Measurements from ENCODE around the gene CCDC126. TPM values are rescaled to one million over a fixed set of nuclear protein-coding genes. Genes with fewer than 3 reads are reported as not detected.

The CCDC126 gene
- total and polyA plus RNA-seq, 9 of the 15 experiments (the other 6 are each of a cell fraction or from before 2014, with no cell fraction given): 3.0 to 16.2 (median 5.2) TPM

- TF ChIP-seq SMAD2 (IDR thresholded peaks at IDR 0.05; ENCODE audit: low read depth, low read length) (no peak), ETV1 (tag; conservative IDR thresholded peaks at IDR 0.05; ENCODE audit: low read depth) (no peak), PURB (CRISPR knock-in tag; IDR thresholded peaks at IDR 0.05; ENCODE audit: low read depth) (no peak), TRIM28 (IDR thresholded peaks at IDR 0.05) (peak; percentile 54; the same call in 1 of the 2 replicates)
Observed at GRCh38 chr7:23653942-23654341, 56.8 kb downstream of the CCDC126 start (continued).

DNA sequence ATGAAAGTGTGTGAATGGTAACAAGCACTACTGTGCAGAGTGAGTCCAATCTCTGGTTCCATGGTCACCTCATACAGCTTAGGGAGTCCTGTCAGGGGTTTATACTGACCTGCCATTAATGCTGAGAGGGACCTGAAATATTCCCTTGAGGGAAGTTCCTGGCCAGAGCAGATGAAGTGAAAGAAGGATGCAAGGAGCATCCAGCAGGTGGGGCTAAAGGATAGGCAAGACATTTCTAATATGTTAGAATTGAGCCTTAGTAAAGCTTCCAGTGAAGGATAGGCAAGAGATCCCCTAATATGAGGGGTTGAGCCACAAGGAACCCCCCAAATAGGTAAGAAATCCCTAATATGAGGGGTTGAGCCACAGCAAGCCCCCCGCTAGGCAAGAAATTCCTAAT is 57.3 kb downstream of the CCDC126 start:
- 0% methylated on average over 1 of the region's 1 CpG for WGBS (ENCODE audit: insufficient coverage, low coverage, missing lambda C conversion rate)
- FAIRE-seq (peak; percentile 44), ATAC-seq (peak; percentile 69), DNase-seq (ENCODE audit: extremely low read depth in 1 of 4, low spot score in 3 of 4) (peak; percentile 16 to 57 (median 25))
- H3K9me3 ChIP-seq (replicated peaks; ENCODE audit: control insufficient read depth, insufficient read depth, low read depth, low read length): peaks cover 9% of the 10 kb centered on the region
- no peaks in the 10 kb centered on the region for H3K9me1 ChIP-seq (ENCODE audit: control insufficient read depth, insufficient read depth, low read length)
- BruUV-seq (replicated peaks): no TSS peak
- ChIA-PET CTCF (ENCODE audit: low intra/inter-chr PET ratio) (no interaction called here), POLR2A (no interaction called here)
- no peak overlapping the region for H3K9ac ChIP-seq (ENCODE audit: insufficient read depth in 1 of 2, low read depth in 2 of 2, low read length in 2 of 2)
- H3K27me3 ChIP-seq (ENCODE audit: control insufficient read depth in 2 of 2, insufficient read depth in 2 of 2, low read length in 2 of 2): peaks cover 0 to 4% of the 10 kb centered on the region in 2 experiments; a peak in 1 of 5 replicates
- no peaks in the 10 kb centered on the region for H3K79me2 ChIP-seq (ENCODE audit: control insufficient read depth, insufficient read depth, low read length)
- H3K27ac ChIP-seq (ENCODE audit: extremely low read depth, low read depth, low read length): no peak overlapping the region
- no peak overlapping the region for H3K4me2 ChIP-seq (ENCODE audit: insufficient read depth, low read length)
- no peak overlapping the region for H3K4me3 ChIP-seq
- in situ Hi-C loops (cut with MboI) (no loop called here), intact Hi-C loops (cut with micrococcal nuclease) (loop anchor here (5.0 kb wide), 2 partner anchors 43 to 58 kb away; partner anchors contain the start of gene STK31)
- H3K4me1 ChIP-seq (replicated peaks in 1 of 2; ENCODE audit: control insufficient read depth in 2 of 2, insufficient read depth in 2 of 2, low read length in 2 of 2): peaks cover 0 to 2% of the 10 kb centered on the region in 2 experiments; a peak in 1 of 5 replicates
- H3K36me3 ChIP-seq (ENCODE audit: control insufficient read depth, insufficient read depth, low read length): no peaks in the 10 kb centered on the region
- no peaks in the 10 kb centered on the region for H4K20me1 ChIP-seq (replicated peaks; ENCODE audit: control insufficient read depth, insufficient read depth, low read length)
- no peak overlapping the region for H2AFZ ChIP-seq (ENCODE audit: low read depth, low read length)
- peak; percentile 34; the same call in 1 of the 2 replicates for TF ChIP-seq SMC3 (conservative IDR thresholded peaks at IDR 0.05; ENCODE audit: insufficient read depth, low read depth, low read length)
- no peak for TF ChIP-seq TAF1 (IDR thresholded peaks at IDR 0.05; ENCODE audit: control insufficient read depth, extremely low read depth, insufficient read depth, low read length, severe bottlenecking)
- no peak for TF ChIP-seq XRCC3 (IDR thresholded peaks at IDR 0.05)
- no peak for TF ChIP-seq CBX5 (IDR thresholded peaks at IDR 0.05; ENCODE audit: borderline replicate concordance, low read depth)
- TF ChIP-seq CBFB (CRISPR knock-in tag; IDR thresholded peaks at IDR 0.05): no peak
- TF ChIP-seq, protein P1, sequence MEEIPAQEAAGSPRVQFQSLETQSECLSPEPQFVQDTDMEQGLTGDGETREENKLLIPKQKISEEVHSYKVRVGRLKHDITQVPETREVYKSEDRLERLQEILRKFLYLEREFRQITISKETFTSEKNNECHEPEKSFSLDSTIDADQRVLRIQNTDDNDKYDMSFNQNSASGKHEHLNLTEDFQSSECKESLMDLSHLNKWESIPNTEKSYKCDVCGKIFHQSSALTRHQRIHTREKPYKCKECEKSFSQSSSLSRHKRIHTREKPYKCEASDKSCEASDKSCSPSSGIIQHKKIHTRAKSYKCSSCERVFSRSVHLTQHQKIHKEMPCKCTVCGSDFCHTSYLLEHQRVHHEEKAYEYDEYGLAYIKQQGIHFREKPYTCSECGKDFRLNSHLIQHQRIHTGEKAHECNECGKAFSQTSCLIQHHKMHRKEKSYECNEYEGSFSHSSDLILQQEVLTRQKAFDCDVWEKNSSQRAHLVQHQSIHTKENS (CRISPR knock-in tag; IDR thresholded peaks at IDR 0.05): no peak
- TF ChIP-seq, protein P2, sequence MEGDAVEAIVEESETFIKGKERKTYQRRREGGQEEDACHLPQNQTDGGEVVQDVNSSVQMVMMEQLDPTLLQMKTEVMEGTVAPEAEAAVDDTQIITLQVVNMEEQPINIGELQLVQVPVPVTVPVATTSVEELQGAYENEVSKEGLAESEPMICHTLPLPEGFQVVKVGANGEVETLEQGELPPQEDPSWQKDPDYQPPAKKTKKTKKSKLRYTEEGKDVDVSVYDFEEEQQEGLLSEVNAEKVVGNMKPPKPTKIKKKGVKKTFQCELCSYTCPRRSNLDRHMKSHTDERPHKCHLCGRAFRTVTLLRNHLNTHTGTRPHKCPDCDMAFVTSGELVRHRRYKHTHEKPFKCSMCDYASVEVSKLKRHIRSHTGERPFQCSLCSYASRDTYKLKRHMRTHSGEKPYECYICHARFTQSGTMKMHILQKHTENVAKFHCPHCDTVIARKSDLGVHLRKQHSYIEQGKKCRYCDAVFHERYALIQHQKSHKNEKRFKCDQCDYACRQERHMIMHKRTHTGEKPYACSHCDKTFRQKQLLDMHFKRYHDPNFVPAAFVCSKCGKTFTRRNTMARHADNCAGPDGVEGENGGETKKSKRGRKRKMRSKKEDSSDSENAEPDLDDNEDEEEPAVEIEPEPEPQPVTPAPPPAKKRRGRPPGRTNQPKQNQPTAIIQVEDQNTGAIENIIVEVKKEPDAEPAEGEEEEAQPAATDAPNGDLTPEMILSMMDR (IDR thresholded peaks at IDR 0.05 in 2 of 3, conservative IDR thresholded peaks at IDR 0.05 in 1 of 3; ENCODE audit: insufficient read depth in 2 of 3, low read depth in 1 of 3, low read length in 3 of 3): peak; percentile 43 to 64 (median 61); a peak in 5 of 6 replicates
- TF ChIP-seq, protein P3, sequence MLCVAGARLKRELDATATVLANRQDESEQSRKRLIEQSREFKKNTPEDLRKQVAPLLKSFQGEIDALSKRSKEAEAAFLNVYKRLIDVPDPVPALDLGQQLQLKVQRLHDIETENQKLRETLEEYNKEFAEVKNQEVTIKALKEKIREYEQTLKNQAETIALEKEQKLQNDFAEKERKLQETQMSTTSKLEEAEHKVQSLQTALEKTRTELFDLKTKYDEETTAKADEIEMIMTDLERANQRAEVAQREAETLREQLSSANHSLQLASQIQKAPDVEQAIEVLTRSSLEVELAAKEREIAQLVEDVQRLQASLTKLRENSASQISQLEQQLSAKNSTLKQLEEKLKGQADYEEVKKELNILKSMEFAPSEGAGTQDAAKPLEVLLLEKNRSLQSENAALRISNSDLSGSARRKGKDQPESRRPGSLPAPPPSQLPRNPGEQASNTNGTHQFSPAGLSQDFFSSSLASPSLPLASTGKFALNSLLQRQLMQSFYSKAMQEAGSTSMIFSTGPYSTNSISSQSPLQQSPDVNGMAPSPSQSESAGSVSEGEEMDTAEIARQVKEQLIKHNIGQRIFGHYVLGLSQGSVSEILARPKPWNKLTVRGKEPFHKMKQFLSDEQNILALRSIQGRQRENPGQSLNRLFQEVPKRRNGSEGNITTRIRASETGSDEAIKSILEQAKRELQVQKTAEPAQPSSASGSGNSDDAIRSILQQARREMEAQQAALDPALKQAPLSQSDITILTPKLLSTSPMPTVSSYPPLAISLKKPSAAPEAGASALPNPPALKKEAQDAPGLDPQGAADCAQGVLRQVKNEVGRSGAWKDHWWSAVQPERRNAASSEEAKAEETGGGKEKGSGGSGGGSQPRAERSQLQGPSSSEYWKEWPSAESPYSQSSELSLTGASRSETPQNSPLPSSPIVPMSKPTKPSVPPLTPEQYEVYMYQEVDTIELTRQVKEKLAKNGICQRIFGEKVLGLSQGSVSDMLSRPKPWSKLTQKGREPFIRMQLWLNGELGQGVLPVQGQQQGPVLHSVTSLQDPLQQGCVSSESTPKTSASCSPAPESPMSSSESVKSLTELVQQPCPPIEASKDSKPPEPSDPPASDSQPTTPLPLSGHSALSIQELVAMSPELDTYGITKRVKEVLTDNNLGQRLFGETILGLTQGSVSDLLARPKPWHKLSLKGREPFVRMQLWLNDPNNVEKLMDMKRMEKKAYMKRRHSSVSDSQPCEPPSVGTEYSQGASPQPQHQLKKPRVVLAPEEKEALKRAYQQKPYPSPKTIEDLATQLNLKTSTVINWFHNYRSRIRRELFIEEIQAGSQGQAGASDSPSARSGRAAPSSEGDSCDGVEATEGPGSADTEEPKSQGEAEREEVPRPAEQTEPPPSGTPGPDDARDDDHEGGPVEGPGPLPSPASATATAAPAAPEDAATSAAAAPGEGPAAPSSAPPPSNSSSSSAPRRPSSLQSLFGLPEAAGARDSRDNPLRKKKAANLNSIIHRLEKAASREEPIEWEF (CRISPR knock-in tag; IDR thresholded peaks at IDR 0.05): no peak
- TF ChIP-seq NCOA1 (IDR thresholded peaks at IDR 0.05; ENCODE audit: low read depth): no peak
- TF ChIP-seq SMAD1 (IDR thresholded peaks at IDR 0.05; ENCODE audit: low read depth, low read length, partially characterized antibody): no peak
